RWPE2 (cell line): ENCODE data around the gene CRAMP1.

Experiments used
- ATAC-seq: fragments of 200-7000 bp; cut with Tn5 transposase; 3 replicates; pipeline ENCODE4 v1.9.1; 2021; ENCODE audit warnings: low read depth
- DNase-seq: peaks from one replicate; pipeline ENCODE4 v3.0.0-alpha.2; 2020; ENCODE audit warnings: low spot score
- H3K27ac ChIP-seq: fragments of 450-650 bp; 2 replicates; pipeline ENCODE4 v1.5.1; 2017; ENCODE audit warnings: mild to moderate bottlenecking; ENCODE audit not compliant: poor library complexity, severe bottlenecking
- H3K27me3 ChIP-seq: fragments of 250-450 bp; sonication (Bioruptor Pico); 2 replicates; pipeline ENCODE4 v1.5.1; 2021; ENCODE audit warnings: mild to moderate bottlenecking, moderate library complexity; ENCODE audit not compliant: insufficient read depth, poor library complexity, severe bottlenecking
- H3K36me3 ChIP-seq: fragments of 250-450 bp; sonication (Bioruptor Pico); 2 replicates; pipeline ENCODE4 v1.5.1; 2020; ENCODE audit warnings: low read depth, mild to moderate bottlenecking, moderate library complexity
- H3K4me1 ChIP-seq: fragments of 250-450 bp; sonication (Bioruptor Pico); 2 replicates; pipeline ENCODE4 v1.5.1; 2021; ENCODE audit warnings: mild to moderate bottlenecking, moderate library complexity; ENCODE audit not compliant: insufficient read depth, poor library complexity, severe bottlenecking
- H3K4me3 ChIP-seq: fragments of 250-450 bp; sonication (Bioruptor Pico); 2 replicates; pipeline ENCODE4 v1.5.1; 2021; ENCODE audit warnings: mild to moderate bottlenecking, moderate library complexity; ENCODE audit not compliant: severe bottlenecking
- H3K9me3 ChIP-seq: fragments of 250-450 bp; sonication (Bioruptor Pico); 2 replicates; pipeline ENCODE4 v1.5.1; 2021; ENCODE audit warnings: mild to moderate bottlenecking, moderate library complexity; ENCODE audit not compliant: severe bottlenecking
- CTCF ChIP-seq: fragments of 450-650 bp; IDR thresholded peaks from one replicate; pipeline ENCODE4 v1.5.1; 2017; ENCODE audit warnings: mild to moderate bottlenecking, moderate library complexity; ENCODE audit not compliant: poor library complexity, severe bottlenecking

CRAMP1 gene

GRCh38 chr16:1640261-1640941 is 28.2 kb downstream of the CRAMP1 start:
- DNase-seq (no peak), ATAC-seq (no peak)
- no peak overlapping the region for H3K4me3 ChIP-seq
- no peaks in the 10 kb centered on the region for H3K9me3 ChIP-seq
- peaks cover 62% of the 10 kb centered on the region for H3K36me3 ChIP-seq
- no peak for TF ChIP-seq CTCF
- no peak overlapping the region for H3K27ac ChIP-seq
- H3K4me1 ChIP-seq = peaks cover 2% of the 10 kb centered on the region
- H3K27me3 ChIP-seq = no peaks in the 10 kb centered on the region

GRCh38 chr16:1641261-1641660 is 29.1 kb downstream of the CRAMP1 start:
- Histone ChIP-seq H3K4me1 (peaks cover 9% of the 10 kb centered on the region), H3K27me3 (no peaks in the 10 kb centered on the region), H3K9me3 (no peaks in the 10 kb centered on the region), H3K27ac (no peak overlapping the region), H3K36me3 (peaks cover 58% of the 10 kb centered on the region), H3K4me3 (no peak overlapping the region)
- ATAC-seq (no peak), DNase-seq (no peak)
- TF ChIP-seq CTCF = no peak

- Histone ChIP-seq H3K36me3 (peaks cover 58% of the 10 kb centered on the region), H3K27ac (no peak overlapping the region), H3K4me3 (no peak overlapping the region), H3K9me3 (no peaks in the 10 kb centered on the region), H3K27me3 (no peaks in the 10 kb centered on the region), H3K4me1 (peaks cover 9% of the 10 kb centered on the region)
- ATAC-seq = no peak
- DNase-seq = no peak
- TF ChIP-seq CTCF = no peak
These were observed 30.0 kb downstream of the CRAMP1 start for GRCh38 chr16:1642148-1642547.

GRCh38 chr16:1642753-1643152 is 30.6 kb downstream of the CRAMP1 start:
- ATAC-seq (no peak), DNase-seq (no peak)
- H3K9me3 ChIP-seq = no peaks in the 10 kb centered on the region
- peaks cover 9% of the 10 kb centered on the region for H3K4me1 ChIP-seq
- no peak overlapping the region for H3K4me3 ChIP-seq
- H3K27ac ChIP-seq = no peak overlapping the region
- no peaks in the 10 kb centered on the region for H3K27me3 ChIP-seq
- TF ChIP-seq CTCF = no peak
- peaks cover 54% of the 10 kb centered on the region for H3K36me3 ChIP-seq

GRCh38 chr16:1643521-1643920 is 31.4 kb downstream of the CRAMP1 start:
- Histone ChIP-seq H3K9me3 (no peaks in the 10 kb centered on the region), H3K27ac (no peak overlapping the region), H3K4me3 (no peak overlapping the region), H3K36me3 (peaks cover 48% of the 10 kb centered on the region), H3K27me3 (no peaks in the 10 kb centered on the region), H3K4me1 (peaks cover 9% of the 10 kb centered on the region)
- DNase-seq (no peak), ATAC-seq (no peak)
- no peak for TF ChIP-seq CTCF
